ENCODE data around the gene BRI3. TPM values are rescaled to one million over a fixed set of nuclear protein-coding genes. Genes with fewer than 3 reads are reported as not detected.

BRI3 gene
- total RNA-seq, 1 donor from 2014 or later: 15.9 TPM

- FAIRE-seq (no peak), DNase-seq (ENCODE audit: low spot score in 2 of 2) (no peak)
These were observed 54.0 kb downstream of the BRI3 start for GRCh38 chr7:98335411-98335977.

- no peak for FAIRE-seq
- no peak for DNase-seq (ENCODE audit: low spot score in 2 of 2)
These were observed 57.0 kb downstream of the BRI3 start for GRCh38 chr7:98338441-98338840.

- no peak for FAIRE-seq
- no peak for DNase-seq (ENCODE audit: low spot score in 2 of 2)
These were observed 57.6 kb downstream of the BRI3 start for GRCh38 chr7:98339043-98339442.

DNA sequence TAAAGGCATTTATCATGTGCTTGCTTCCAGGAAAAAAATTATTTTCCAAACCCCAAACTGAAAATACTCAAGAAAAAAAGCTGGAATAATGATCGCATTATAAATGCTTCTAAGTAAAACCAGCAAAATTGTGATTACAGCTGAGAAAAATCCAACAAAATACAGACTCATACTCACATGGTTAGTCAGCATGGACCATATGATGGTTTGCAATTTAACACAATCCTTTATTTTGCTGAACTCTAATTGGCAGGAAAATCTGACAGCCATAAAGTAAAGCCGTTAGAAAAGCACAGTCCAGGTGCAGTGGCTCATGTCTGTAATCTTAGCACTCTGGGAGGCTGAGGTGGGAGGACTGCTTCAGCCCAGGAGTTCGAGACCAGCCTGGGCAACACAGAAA, 59.6 kb downstream of the BRI3 start:
- FAIRE-seq (no peak), DNase-seq (ENCODE audit: low spot score in 2 of 2) (no peak)

Other genes starting within 250 kb of the BRI3 start
- gene LMTK2, start 174.8 kb upstream of the BRI3 start, total RNA-seq: 37.1 TPM
- gene BHLHA15, start 70.2 kb upstream of the BRI3 start, total RNA-seq: 8.6 TPM
- 25.3 TPM for gene TECPR1, start 29.5 kb upstream of the BRI3 start, total RNA-seq
- under 0.01 TPM for gene BAIAP2L1, start 119.4 kb downstream of the BRI3 start, total RNA-seq